KG1 (cell line): ENCODE data around the gene UBA3.

ENCODE experiments used
- DNase-seq: peaks from one replicate; lab custom pipeline; 2025; lab: John Stamatoyannopoulos, UW

UBA3 gene

DNA sequence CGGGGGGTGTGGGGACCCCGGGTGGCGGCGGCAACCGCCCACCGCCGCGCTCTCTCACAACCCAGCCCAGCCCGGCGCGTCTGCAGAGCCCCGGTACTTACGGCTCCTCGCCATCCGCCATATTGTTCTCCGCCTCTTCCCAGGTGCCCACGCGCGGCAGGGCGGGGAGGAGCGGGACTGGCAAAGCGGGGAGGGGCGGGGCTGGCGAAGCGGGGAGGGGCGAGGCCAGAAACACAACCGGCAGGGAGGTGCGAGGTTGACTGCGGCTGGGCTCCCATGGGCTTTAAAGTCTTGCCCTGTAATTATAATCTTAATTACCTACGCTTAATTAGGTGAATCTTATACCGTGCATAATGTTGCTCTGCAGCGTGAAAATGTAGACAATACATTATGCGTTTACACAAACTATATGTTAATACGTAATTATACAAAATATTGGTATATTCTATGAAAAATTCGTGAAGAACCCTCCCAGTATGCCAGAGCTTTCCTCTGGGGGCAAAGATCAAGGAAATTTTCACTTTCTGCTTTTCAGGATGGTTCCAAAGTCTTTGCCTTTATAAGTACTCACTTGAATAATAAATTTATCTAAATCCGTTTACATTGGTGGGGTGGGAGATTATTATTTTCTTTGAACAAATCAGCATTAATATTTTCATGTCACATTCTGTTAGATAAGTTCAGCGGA lies at the start of gene UBA3:
UBA3 (minus strand) TSS at position 133 of the 688 bp plus-strand sequence; CDS start at position 121, 12 bp downstream.
- peak; percentile 27 for DNase-seq

- DNase-seq = no peak
Measured at GRCh38 chr3:69129531-69129930, 49.4 kb upstream of the UBA3 start.

DNA sequence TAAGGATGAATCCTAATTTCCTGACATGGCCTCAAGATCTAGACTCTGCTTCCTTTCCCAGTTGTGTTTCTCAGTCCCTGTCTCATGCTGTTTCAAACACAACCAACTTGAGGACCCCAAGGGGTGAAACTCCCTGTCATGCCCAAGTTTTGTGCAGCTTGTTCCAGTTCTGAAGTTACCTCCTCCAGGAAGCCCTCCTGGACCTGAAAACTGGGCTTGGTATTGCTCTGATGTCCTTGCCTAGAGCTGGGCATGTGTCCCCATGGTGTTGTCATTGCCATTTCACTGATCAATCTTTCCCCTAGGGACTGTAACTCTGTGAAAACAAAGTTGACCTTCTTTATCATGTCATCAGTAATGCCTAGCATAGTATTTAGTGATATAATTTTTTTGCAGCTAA lies 48.3 kb upstream of the UBA3 start:
- DNase-seq = no peak

DNA sequence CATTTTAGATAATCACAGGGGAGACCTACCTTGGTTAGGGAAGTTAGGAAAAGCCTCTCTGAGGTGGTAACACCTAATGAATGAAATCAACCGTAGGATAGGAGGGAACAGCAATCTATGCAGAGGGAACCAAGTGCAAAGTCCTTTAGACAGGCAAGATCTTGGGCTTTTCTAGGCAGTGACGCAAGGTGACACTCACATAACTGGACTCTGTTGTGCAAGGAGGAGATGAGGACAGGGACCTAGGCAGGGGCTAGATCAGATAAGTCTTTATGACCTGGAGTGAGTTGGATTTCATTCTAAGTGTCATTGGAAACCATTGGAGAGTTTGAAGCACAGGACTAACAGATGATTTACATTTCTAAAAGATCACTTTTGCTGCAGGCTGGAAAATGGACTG lies 46.8 kb upstream of the UBA3 start:
- DNase-seq = no peak

- no peak for DNase-seq
Measured at GRCh38 chr3:69126216-69126615, 46.1 kb upstream of the UBA3 start.

DNA sequence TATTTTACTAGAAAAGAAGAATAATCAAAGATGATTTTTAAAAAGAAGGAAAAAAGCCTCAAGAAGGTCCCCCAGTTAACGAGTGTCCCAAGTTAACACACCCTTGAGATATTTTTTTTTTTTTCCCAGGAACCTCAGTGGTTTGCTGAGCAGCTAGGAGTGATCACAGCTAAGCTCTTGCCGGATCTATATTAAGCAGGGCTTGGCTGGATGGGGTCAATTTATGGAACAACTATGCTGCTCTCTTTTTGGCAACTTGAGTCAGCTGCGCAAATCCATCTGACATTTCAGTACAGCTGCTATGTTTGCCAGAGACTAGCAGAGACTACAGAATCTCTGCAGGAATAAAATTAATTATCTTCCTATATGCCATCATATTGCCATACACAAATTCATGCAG lies 42.2 kb upstream of the UBA3 start, which contains the start of gene LMOD3:
LMOD3 (minus strand) TSS at position 193 of the 400 bp plus-strand sequence. CDS start 209 bp downstream, outside the sequence.
- DNase-seq = no peak

GRCh38 chr3:69121950-69122349 lies 41.8 kb upstream of the UBA3 start:
- DNase-seq = no peak

GRCh38 chr3:69121513-69121912 lies 41.3 kb upstream of the UBA3 start:
- no peak for DNase-seq

GRCh38 chr3:69120879-69121464 lies 40.8 kb upstream of the UBA3 start:
- DNase-seq = peak; percentile 70

DNA sequence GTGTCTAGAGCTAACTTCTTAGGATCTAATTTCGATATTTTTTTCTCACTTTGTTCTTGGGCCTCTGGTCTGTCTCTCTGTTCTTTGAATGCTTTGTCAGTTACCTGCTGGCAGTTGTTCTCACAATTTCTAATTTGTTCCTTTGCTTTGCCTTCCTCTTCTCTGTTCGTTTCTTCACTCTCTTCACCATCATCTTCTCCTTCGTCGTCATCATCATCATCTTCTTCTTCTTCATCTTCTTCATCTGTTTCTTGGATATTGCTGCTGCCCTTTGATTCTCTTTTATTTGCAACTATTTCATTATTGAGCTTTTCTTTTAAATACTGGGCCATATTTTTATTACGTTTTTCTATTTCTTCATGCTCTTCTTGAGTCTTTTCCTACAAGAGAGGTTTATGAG lies 39.5 kb upstream of the UBA3 start:
- DNase-seq = no peak

GRCh38 chr3:69119138-69119537 lies 39.0 kb upstream of the UBA3 start:
- DNase-seq = no peak

- no peak for DNase-seq
Measured at GRCh38 chr3:69118555-69118954, 38.4 kb upstream of the UBA3 start.

DNA sequence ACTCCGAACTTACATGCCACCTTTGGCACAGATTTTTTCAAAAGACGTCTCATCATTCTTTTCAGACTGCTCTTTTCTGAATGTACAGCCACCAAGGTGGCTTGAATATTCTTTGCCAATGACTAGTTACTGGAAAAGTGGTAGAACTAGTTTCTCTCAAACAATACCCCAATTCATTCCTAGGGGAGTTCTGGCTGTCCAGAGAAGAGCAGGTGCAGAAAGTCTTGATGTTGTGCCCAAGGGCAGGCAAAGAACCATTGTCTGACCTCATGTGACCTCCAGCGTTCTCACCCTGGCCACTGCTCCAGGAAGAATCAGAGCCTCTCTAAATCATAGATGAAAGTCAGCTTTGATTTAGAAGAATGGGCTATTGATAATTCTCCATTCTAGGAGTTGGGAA lies 36.7 kb upstream of the UBA3 start:
- DNase-seq = no peak

DNA sequence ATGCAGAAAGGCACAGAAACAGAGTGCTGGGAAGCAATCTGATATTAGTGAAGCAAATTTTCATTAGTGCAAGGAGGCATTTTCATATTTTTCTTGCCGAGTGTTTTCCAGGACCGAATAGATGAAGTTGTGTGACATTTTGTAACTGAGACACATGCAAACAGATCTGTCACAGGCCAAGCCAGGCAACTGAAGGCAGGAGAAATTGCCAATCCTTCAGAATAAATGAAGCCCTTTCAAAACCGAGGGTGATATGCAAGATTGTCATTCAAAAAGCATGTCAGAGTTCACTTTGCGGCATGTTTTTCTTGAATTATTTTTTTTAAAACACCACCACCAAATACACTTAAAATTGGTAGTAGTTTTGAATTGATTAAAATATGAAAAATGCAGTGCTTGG lies 36.0 kb upstream of the UBA3 start:
- no peak for DNase-seq

DNA sequence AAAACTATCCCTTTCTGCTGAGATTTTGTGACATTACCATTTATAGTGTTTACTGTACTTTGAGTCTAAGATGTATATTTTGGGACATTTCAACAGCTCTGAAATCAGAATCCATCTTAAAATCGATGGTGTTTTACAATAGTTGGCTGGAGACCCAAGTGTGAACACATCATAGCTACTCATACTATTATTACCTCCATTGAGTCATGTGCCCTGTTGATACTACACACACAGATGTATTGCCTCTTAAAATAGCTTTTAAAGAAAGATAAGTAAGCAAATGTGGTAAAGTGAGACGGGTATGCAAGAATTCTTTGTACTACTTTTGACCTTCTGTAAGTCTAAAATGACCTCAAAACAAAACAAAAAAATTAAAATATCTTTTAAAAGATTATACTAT lies 35.6 kb upstream of the UBA3 start:
- no peak for DNase-seq

DNA sequence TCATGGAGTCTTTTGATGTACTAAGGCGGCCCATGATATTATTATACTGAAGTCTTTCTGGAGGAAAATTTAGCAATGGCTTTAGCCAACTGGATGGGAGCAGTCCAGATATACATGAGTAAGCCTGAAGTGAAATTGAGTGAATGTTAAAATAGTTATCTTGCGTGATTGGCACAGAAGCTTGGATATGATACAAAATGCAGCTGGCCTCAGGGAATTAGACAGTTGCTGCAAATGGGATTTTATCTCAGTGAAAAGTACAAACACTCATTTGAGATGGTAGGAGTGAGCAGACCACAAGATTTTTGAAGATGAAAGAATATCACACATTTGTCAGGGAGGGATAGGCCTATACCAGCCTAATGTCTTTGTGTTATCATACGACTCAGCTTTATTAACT lies 33.4 kb upstream of the UBA3 start:
- DNase-seq = no peak

- DNase-seq = no peak
Measured at GRCh38 chr3:69110941-69111546, 30.9 kb upstream of the UBA3 start.

- DNase-seq = no peak
Measured at GRCh38 chr3:69108811-69109210, 28.6 kb upstream of the UBA3 start.

- no peak for DNase-seq
Measured at GRCh38 chr3:69107841-69108240, 27.7 kb upstream of the UBA3 start.

DNA sequence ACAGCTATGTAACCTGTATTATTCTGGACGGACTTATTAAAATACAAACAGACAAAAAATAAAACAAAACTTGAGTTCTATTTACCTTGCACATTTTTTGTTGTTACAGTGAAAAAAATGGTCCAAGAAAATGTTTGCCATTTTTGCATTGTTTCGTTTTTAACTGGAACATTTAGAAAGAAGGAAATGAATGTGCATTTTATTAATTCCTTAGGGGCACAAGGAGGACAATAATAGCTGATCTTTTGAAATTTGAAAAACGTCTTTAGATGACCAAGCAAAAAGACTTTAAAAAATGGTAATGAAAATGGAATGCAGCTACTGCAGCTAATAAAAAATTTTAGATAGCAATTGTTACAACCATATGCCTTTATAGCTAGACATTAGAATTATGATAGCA lies 25.2 kb upstream of the UBA3 start:
- no peak for DNase-seq

DNA sequence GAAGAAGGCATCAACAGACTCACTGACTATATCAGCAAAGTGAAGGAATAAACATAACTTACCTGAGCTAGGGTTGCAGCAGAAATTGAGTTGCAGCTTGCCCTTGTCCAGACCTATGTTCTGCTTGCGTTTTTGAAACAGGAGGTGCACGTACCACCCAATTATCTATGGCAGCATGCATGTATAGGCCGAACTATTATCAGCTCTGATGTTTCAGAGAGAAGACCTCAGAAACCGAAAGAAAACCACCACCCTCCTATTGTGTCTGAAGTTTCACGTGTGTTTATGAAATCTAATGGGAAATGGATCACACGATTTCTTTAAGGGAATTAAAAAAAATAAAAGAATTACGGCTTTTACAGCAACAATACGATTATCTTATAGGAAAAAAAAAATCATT lies 24.4 kb upstream of the UBA3 start:
- no peak for DNase-seq

DNA sequence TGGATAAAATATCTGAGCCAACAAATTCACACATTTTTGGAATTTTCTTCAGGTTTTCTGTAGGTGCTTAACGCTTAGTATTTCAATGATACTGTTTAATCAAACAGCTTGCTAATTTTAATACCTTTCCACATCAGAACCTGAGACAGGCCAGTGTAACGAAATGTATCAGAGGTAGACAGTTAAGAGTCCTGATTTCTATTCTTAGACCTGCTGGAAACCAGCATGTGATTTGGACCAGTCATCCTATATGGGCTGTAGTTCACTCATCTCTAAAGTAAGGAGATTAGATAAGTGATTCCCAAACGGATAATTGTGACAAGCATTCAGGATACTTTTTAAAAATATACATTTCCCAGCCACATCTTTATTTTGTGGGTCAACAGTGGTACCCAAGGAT lies 23.0 kb upstream of the UBA3 start:
- no peak for DNase-seq

- DNase-seq = no peak
Measured at GRCh38 chr3:69102384-69102783, 22.2 kb upstream of the UBA3 start.

DNA sequence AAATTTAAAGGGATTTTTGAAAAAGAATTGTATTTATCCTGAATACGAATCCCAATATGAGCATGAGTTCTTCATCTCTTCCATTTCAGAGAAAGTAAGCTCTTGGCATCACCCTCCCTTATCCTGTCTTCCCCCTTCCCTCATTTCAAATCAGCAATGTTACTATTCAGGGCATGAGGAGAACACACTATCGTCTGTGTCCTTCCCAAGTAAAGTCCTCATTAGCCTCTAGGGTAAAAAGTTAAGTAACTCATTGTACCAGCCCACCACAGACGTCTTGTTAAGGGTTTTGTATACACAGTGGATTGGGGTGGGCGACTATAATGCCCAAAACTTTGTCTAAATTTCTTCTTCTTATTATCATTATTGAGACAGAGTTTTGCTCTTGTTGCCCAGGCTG lies 19.4 kb upstream of the UBA3 start:
- no peak for DNase-seq
